AG04450 (cell line): Measurements from ENCODE around the gene KIFAP3. TPM values are rescaled to one million over a fixed set of nuclear protein-coding genes. Genes with fewer than 3 reads are reported as not detected.

Experiments
- CTCF ChIA-PET: fragments of 300-600, 350-600 bp; formaldehyde crosslinking; extraction: SDS; loops from one replicate; lab custom pipeline; 2022; ENCODE audit warnings: antibody characterized with exemption, inconsistent platforms; lab: Charles Lee
- POLR2A ChIA-PET: fragments of 350-600 bp; formaldehyde crosslinking; extraction: SDS; loops from one replicate; lab custom pipeline; 2021; ENCODE audit warnings: antibody characterized with exemption, inconsistent platforms; lab: Yijun Ruan, JAX
- DNase-seq: peaks from one replicate; pipeline ENCODE4 v3.0.0-alpha.2; 2011; ENCODE audit warnings: low read depth, low spot score
- H3K27ac ChIP-seq: one replicate; pipeline ENCODE4 v1.5.1; 2012; ENCODE audit warnings: low read depth, low read length, control low read depth
- H3K27me3 ChIP-seq: one replicate; pipeline ENCODE4 v1.6.0; 2012; ENCODE audit warnings: low read length; ENCODE audit not compliant: control insufficient read depth, insufficient read depth
- H3K4me3 ChIP-seq: 2 replicates; pipeline ENCODE4 v1.5.1; 2011; ENCODE audit warnings: mild to moderate bottlenecking, low read depth, low read length, control low read depth
- H3K9me3 ChIP-seq: 2 replicates; pipeline ENCODE4 v1.5.1; 2012; ENCODE audit warnings: low read length; ENCODE audit not compliant: control insufficient read depth, insufficient read depth
- CTCF ChIP-seq: IDR thresholded peaks from 2 replicates; pipeline ENCODE4 v1.5.1; 2011; ENCODE audit warnings: low read depth, low read length, control low read depth, inconsistent platforms
- polyA plus RNA-seq: library from polyadenylated mRNA; depleted of rRNA; stranded (reverse); fragments of >200 nt; gene quantifications from 2 replicates; pipeline ENCODE4 v1.2.3, GENCODE V29; 2011

The KIFAP3 gene
- polyA plus RNA-seq, 1 experiment = 18.2 TPM

GRCh38 chr1:169885207-169885606 lies 189.3 kb downstream of the KIFAP3 start:
- no peak for TF ChIP-seq CTCF
- Histone ChIP-seq H3K4me3 (no peak overlapping the region), H3K9me3 (no peaks in the 10 kb centered on the region; the same call in 1 of the 2 replicates), H3K27ac (no peak overlapping the region), H3K27me3 (no peaks in the 10 kb centered on the region)
- no peak for DNase-seq
- POLR2A ChIA-PET = no interaction called here
- CTCF ChIA-PET = no interaction called here

- no peak for TF ChIP-seq CTCF
- no peak overlapping the region for H3K27ac ChIP-seq
- CTCF ChIA-PET = no interaction called here
- POLR2A ChIA-PET = interaction anchor here (0.8 kb wide), 1 partner anchor 9 kb away, joined by 3 read pairs; the partner anchor contains the start of gene SCYL3
- H3K9me3 ChIP-seq = no peaks in the 10 kb centered on the region; the same call in 1 of the 2 replicates
- H3K4me3 ChIP-seq = no peak overlapping the region
- H3K27me3 ChIP-seq = no peaks in the 10 kb centered on the region
- no peak for DNase-seq
Measured at GRCh38 chr1:169884634-169885033, 189.9 kb downstream of the KIFAP3 start.

DNA sequence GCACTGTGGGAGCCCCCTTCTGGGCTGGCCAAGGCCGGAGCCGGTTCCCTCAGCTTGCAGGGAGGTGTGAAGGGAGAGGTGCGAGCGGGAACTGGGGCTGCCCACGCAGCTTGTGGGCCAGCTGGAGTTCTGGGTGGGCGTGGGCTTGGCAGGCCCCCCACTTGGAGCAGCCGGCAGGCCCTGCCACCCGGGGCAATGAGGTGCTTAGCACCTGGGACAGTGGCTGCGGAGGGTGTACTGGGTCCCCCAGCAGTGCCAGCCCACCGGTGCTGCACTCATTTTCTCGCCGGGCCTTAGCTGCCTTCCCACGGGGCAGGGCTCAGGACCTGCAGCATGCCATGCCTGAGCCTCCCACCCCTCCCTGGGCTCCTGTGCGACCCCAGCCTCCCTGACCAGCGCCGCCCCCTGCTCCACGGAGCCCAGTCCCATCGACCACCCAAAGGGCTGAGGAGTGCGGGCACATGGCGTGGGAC lies 192.4 kb downstream of the KIFAP3 start:
- no peak overlapping the region for H3K4me3 ChIP-seq
- no peaks in the 10 kb centered on the region for H3K27me3 ChIP-seq
- POLR2A ChIA-PET = no interaction called here
- no peak for TF ChIP-seq CTCF
- H3K27ac ChIP-seq = no peak overlapping the region
- DNase-seq = no peak
- CTCF ChIA-PET = no interaction called here
- H3K9me3 ChIP-seq = no peaks in the 10 kb centered on the region; the same call in 1 of the 2 replicates

DNA sequence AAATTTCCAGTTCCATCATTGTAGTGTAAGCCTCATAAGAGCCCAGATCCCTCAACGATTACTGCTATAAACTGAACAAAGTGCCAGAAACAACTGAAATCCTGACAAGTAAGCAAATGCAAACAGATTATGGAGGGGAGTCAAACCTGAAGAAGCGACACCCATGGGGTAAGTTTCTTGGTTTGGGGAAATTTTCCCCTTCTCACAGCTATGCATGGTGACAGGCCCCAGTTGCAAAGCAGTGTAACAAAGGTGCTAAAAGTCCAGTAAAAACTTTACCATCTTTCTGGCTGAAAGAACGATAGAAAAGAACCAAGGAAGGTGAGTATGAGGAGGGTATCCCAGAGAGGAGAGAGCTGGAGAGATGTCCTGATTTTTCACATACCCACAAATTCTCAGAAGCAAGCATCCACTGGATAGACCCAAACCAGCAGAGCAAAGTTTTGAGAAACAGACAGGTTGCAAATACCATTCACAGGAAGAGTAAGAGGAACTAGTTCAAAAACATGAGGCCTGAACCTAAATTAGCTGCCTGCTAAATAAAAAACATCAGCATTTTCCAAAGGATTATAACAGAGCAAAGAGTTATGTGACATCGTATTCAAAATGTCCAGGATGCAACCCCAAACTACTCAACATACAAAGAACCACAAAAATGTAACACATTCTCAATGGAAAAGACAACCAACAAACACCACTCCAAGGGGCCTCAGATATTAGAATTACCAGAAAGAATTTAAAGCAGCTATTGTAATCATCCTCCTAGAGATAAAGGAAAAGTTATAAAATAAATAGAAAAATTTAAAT lies 195.3 kb downstream of the KIFAP3 start:
- no peak for DNase-seq
- ChIA-PET POLR2A (no interaction called here), CTCF (no interaction called here)
- H3K9me3 ChIP-seq = no peaks in the 10 kb centered on the region; the same call in 1 of the 2 replicates
- TF ChIP-seq CTCF = no peak
- no peaks in the 10 kb centered on the region for H3K27me3 ChIP-seq
- H3K4me3 ChIP-seq = no peak overlapping the region
- H3K27ac ChIP-seq = no peak overlapping the region

DNA sequence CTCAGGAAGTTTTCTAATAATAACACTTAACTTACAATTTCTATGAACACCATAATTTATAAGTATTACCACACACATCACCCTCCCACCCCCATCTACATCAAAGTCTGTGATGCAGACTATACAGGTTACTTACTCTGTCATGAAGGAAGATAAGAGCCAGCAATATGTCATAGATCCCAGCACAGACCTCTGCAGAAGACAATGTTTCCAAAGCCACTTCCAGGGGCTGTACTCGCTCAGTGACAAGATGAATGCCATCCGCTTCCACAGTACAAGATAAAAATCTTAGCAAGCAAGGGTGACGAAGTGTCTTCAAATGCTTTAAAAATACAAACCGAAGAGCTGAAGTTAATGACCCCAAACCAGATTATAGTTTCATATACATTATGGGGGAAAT lies 196.0 kb downstream of the KIFAP3 start:
- Histone ChIP-seq H3K9me3 (no peaks in the 10 kb centered on the region; the same call in 1 of the 2 replicates), H3K4me3 (no peak overlapping the region), H3K27me3 (no peaks in the 10 kb centered on the region), H3K27ac (no peak overlapping the region)
- ChIA-PET CTCF (no interaction called here), POLR2A (no interaction called here)
- no peak for DNase-seq
- TF ChIP-seq CTCF = no peak
